Measurements from ENCODE around the gene MED31.
"Not testable (repeated sequence)": the region's sequence is repeated elsewhere in the genome, so short reads cannot be mapped to it uniquely, and the experiment has no call there.

Gene MED31

GRCh38 chr17:6651354-6651918, at the start of gene MED31, which contains the start of gene C17orf100:
Gene MED31, minus strand, starts transcription at chr17:6651605. Its CDS starts 77 bp downstream, at chr17:6651528.
Gene C17orf100, plus strand, starts transcription at chr17:6651762. Its CDS starts 152 bp downstream, at chr17:6651914.
- peak; percentile 17 for DNase-seq

DNA sequence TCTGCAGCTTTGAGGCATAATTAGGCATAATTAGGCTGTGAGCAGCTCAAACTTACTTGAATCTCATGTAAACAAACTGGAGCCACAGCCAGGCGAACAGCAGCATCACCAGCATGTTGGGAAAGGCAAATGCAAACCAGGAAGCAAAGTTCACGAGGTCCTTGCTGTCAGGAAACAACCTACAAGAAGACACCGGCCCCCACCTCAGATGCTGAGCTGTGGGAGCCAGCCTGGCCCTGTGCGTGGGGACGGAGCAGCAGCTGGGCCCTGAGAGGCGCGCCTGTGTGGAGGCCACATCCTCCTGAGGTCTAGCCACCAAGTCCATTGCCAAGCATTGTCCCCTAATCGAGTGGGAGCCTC, 49.5 kb upstream of the MED31 start:
- no peak for DNase-seq

GRCh38 chr17:6699997-6700947, 48.9 kb upstream of the MED31 start:
- DNase-seq: no peak

- DNase-seq: no peak
These were observed 46.6 kb upstream of the MED31 start for GRCh38 chr17:6698004-6698403.

GRCh38 chr17:6696906-6697305, 45.5 kb upstream of the MED31 start:
- no peak for DNase-seq

DNA sequence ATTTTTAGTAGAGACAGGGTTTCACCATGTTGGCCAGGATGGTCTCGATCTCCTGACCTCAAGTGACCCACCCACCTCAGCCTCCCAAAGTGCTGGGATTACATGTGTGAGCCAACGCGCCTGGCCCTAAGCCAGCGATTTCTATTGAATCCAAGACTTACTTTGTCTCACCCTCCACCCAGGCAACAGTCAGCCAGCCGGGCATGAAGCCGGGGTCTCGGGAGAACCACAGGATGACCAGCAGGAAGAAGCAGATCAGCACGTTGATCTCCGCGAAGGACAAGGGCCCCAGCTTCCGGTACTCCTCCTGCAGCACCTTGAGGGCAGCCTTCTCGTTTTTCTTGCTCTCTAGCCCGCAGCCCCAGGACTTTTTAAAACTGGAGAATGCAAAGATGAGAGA, 44.2 kb upstream of the MED31 start:
- no peak for DNase-seq

GRCh38 chr17:6695051-6695450, 43.6 kb upstream of the MED31 start:
- no peak for DNase-seq

GRCh38 chr17:6691958-6692357, 40.6 kb upstream of the MED31 start:
- DNase-seq: not testable (repeated sequence)

GRCh38 chr17:6691546-6691945, 40.1 kb upstream of the MED31 start:
- DNase-seq: no peak

DNA sequence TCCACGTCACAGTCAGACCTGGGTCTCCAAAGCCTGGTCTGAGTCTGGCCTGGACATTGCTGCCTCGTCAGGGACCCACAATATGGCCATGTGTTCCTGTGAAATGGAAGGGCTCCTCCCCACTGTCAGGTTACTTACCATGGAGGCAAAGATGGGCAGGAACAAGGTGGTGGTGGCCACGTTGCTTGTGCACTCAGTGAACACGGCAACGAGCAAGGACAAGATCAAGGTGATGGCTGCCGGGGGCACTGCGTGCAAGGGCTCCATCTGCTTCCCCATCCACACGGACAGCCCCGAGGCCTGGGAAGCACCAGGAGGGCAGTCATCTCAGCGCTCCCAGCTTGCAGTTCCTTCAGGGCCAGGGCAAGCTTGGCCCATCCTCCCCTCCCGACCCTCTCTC, 39.2 kb upstream of the MED31 start:
- no peak for DNase-seq

GRCh38 chr17:6688944-6689343, 37.5 kb upstream of the MED31 start:
- DNase-seq: no peak

- DNase-seq: no peak
These were observed 34.6 kb upstream of the MED31 start for GRCh38 chr17:6686026-6686425.

DNA sequence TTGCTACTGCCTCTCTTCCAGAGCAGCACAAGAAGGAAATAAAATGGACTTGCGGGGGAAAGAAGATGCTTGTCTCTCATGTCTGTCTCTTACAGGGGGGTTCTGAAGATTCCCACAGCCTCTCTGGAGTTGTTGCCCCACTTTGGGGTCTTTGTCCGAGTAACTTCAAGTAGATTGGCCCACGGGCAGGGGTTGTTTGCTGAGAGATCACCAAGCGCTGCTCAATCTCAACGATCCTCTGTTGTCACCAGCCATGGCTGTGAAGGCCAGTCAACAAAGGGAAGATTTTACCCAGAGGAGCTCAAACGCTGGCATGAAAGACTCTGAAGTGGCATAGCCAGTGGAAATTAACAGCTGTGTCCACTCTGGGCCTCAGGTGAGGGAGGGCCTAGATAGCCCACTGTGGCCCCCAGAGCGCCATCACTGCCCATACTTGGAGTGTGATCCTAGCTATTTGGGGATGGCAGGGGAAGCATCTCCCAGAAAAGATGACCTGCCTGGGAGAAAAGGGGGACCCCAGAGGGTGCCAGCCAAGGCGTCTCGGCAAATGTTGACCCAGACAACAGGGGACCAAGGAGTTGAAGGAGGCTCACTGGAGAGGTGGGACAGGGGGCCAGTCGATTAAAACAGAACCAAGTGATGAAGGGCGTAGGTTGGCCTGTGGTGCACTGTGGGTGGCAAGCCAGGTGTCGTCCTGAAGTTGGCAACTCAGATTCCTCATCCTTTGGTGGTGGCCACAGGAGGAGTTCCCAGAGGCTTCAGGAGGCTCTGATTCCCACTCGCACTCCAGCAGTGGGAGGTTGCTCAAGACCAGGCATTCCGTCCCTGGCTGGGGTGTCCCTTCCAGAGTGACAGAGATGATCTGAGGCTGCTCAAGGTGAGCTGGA, 33.7 kb upstream of the MED31 start:
- no peak for DNase-seq

DNA sequence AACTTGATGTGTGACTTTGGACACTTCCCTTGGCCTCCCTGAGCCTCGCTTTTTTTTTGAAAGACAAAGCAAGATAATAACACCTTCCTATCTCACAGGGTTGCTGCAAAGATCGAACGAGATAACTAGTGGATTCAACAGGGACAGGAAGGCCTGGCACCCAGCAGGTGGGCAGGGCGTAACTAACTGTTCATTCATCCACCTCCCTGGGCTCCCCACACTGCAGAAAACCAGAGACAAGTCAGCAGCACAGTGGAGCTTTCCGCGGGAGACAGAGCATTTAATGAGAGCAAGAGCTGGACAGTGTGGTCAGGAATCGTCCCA, 33.0 kb upstream of the MED31 start:
- no peak for DNase-seq

- DNase-seq: no peak
These were observed 32.5 kb upstream of the MED31 start for GRCh38 chr17:6683730-6684459.

DNA sequence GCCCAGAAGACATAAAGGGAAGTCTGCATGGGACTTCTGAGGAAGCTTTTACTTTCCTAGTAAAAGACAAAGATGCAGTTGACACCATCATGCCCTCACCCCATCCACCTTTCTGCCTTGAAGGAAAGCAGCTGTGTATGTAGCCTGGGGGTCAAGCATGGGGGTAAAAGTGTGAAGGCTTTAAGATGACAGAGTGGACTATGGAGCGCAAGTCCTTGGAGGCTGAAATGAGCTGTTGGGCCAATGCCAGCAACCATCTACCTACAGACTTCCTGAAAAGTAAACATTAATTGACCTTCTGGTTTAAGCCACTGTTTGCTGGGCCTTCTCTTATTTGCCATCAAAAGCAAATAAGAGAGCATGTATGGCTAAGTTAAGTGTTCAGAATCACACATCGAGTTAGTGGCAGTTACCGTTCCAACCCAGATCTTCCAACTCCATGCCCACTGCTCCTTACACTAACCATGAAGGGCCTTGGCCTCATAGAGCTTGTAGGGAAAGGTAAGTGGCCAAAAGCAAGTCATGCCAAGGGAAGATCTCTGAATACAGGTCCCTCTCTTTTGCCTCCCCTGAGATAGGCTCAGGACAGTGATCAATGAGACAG, 31.8 kb upstream of the MED31 start:
- DNase-seq: no peak

DNA sequence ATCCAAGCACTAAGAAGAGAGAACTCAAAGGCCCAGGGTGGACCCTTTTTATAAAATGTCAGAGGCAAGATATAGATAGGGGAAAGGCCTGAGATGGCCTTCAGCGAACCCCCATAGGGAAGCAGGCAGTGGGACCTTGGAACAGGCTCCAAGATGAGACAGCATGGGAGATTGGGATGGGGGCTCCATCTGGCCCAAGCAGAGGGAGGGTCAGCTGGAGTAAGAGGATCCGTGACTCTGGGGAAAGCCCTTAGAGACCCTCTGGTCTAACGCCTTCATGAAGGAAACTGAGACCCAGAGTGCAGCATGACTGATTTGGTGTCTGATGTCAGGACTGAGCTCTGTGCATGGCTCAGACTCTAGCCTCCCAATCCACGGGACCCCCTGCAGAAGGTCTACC, 30.9 kb upstream of the MED31 start:
- DNase-seq: no peak

DNA sequence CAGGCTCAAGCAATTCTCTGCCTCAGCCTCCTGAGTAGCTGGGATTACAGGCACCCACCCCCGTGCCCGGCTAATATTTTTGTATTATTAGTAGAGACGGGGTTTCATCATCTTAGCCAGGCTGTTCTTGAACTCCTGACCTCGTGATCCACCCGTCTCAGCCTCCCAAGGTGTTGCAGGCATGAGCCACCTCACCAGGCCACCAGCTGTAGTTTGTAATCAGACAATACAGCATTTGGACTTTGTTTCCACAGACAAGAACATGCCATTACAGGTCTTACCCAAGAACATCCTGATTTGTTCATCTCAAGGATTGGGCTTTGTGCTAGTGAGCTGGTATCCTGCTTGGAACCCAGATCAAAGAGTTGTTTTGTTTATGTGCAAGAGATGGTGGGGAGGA, 30.3 kb upstream of the MED31 start:
- no peak for DNase-seq

DNA sequence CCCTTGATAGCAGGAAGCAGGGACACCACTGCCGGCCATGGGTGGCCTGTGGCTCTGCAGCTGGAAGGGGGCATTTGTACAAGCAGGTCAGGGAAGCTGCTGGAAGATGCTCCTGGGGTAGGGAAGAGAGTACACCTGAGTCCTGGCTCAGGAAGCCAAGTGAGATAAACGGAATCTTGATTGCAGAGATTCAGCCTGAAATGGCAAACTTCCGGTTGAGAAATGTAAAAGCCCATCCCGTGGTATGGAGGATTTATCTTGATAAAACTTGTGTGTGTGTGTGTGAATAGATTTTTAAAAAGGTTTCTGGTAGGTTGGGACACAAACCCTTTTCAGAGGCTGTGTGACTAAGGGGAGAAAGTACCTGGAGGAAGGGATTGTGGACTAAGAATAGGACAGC, 29.8 kb upstream of the MED31 start:
- DNase-seq: no peak

DNA sequence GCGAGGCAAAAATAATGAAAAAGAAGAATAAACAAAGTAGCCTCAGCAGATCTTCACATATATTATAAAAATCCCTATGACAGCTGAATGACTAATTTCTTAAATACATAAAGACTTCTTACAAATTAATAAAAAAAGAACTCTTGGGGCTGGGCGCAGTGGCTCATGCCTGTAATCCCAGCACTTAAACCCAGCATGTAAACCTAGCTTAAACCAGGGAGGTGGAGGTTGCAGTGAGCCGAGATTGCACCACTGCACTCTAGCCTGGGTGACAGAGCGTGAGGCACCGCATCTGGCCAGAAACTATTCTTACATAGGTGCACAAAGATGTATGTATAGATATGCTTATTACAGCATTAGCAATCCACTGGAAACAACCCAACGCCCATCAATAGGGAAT, 27.8 kb upstream of the MED31 start:
- DNase-seq: no peak

DNA sequence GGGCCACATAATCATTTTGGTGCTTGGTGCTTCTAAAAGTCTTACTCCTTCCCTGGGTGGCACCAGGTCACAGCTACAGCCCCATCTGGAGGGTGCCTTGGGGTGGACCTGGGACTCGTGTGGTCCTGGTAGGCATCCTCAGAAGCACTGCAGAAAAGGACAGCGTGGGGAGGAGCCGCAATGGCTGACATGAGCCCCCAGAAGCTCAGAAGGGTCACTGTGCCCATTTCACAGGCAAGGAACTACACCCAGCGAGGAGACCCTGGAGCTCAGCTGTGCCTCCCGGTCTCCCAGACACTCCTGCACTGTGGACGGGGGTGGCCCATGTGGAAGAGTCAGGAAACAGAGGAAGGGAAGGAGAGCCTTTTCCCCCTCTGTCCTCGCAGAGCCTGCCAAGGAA, 26.5 kb upstream of the MED31 start:
- no peak for DNase-seq

DNA sequence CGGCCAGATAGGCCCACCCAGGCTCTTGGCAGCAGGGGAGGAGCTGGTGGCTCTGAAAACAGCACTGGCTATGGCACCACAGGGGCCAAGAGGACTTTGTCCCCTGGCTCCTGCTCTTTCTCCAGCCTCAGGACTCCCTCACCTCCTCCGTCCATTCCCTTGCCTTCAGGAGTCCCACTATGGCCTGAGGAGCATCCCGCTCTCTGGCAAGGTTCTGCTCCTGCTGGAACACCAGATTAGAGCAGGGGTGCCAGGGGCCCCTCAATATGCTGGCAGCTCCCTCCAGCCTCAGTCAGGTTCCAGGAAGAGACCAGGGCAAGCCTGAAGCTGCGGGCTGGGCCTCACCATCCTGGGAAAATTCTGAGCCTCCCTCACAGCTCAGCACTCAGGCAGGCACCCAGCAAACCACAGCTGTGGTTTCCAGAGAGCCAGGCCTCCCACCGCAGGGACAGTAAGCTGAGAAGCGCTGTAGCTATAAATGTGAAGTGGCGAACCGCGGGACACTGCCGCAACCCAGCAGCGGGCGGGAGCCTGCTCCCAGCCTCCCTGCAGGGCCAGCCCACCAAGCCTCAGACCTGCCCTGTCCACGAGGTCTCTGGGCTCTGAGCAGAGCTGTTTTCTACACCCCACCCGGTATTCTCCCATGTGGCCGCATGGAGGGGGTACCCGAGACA, 25.9 kb upstream of the MED31 start:
- no peak for DNase-seq
